ENCODE measurements around the gene BEST3. TPM values are rescaled to one million over a fixed set of nuclear protein-coding genes. Genes with fewer than 3 reads are reported as not detected.

BEST3 gene
- polyA plus RNA-seq, 1 donor from 2014 or later: 0.88 TPM

- H3K4me2 ChIP-seq (ENCODE audit: low read length): no peak overlapping the region
- H3K9me3 ChIP-seq (ENCODE audit: low read length): no peaks in the 10 kb centered on the region
- H3F3A ChIP-seq (ENCODE audit: insufficient read depth, low read length, poor library complexity, severe bottlenecking): no peaks in the 10 kb centered on the region
- no peaks in the 10 kb centered on the region for H3K36me3 ChIP-seq (ENCODE audit: insufficient read depth, low read length)
- no peak overlapping the region for H2AFZ ChIP-seq (ENCODE audit: low read depth, low read length)
- H3K79me2 ChIP-seq (replicated peaks; ENCODE audit: insufficient read depth, low read length): no peaks in the 10 kb centered on the region
- no peaks in the 10 kb centered on the region for H4K20me1 ChIP-seq (ENCODE audit: insufficient read depth)
- TF ChIP-seq POLR2AphosphoS5 (IDR thresholded peaks at IDR 0.05): no peak
- H3K9me2 ChIP-seq (ENCODE audit: insufficient read depth, low read length): no peaks in the 10 kb centered on the region
- H3K27me3 ChIP-seq (ENCODE audit: insufficient read depth, low read depth, low read length): no peaks in the 10 kb centered on the region
- no peak overlapping the region for H3K9ac ChIP-seq (ENCODE audit: low read length)
- no peak overlapping the region for H3K4me3 ChIP-seq (ENCODE audit: low read length)
- H3K27ac ChIP-seq (ENCODE audit: low read length): no peak overlapping the region
These were observed 54.6 kb downstream of the BEST3 start for GRCh38 chr12:69644511-69644910.

GRCh38 chr12:69642531-69642930 is 56.6 kb downstream of the BEST3 start:
- no peak overlapping the region for H2AFZ ChIP-seq (ENCODE audit: low read depth, low read length)
- H4K20me1 ChIP-seq (ENCODE audit: insufficient read depth): no peaks in the 10 kb centered on the region
- no peak overlapping the region for H3K4me2 ChIP-seq (ENCODE audit: low read length)
- no peak overlapping the region for H3K27ac ChIP-seq (ENCODE audit: low read length)
- no peak for TF ChIP-seq CTCF (IDR thresholded peaks at IDR 0.05; ENCODE audit: poor library complexity, severe bottlenecking)
- TF ChIP-seq REST (IDR thresholded peaks at IDR 0.05; ENCODE audit: borderline replicate concordance): no peak
- TF ChIP-seq TAF1 (IDR thresholded peaks at IDR 0.05; ENCODE audit: low read depth): no peak
- no peak for TF ChIP-seq EZH2 (IDR thresholded peaks at IDR 0.05; ENCODE audit: borderline replicate concordance, insufficient read depth, low read length, poor library complexity, severe bottlenecking)
- no peak overlapping the region for H3K4me3 ChIP-seq (ENCODE audit: low read length)
- H3K9me3 ChIP-seq (ENCODE audit: low read length): no peaks in the 10 kb centered on the region
- H3K79me2 ChIP-seq (replicated peaks; ENCODE audit: insufficient read depth, low read length): no peaks in the 10 kb centered on the region
- H3K36me3 ChIP-seq (ENCODE audit: insufficient read depth, low read length): no peaks in the 10 kb centered on the region
- no peaks in the 10 kb centered on the region for H3F3A ChIP-seq (ENCODE audit: insufficient read depth, low read length, poor library complexity, severe bottlenecking)
- no peaks in the 10 kb centered on the region for H3K9me2 ChIP-seq (ENCODE audit: insufficient read depth, low read length)
- H3K9ac ChIP-seq (ENCODE audit: low read length): no peak overlapping the region
- H3K27me3 ChIP-seq (ENCODE audit: insufficient read depth, low read depth, low read length): no peaks in the 10 kb centered on the region

GRCh38 chr12:69641546-69641945 is 57.6 kb downstream of the BEST3 start:
- H3K9me2 ChIP-seq (ENCODE audit: insufficient read depth, low read length): no peaks in the 10 kb centered on the region
- H3K9ac ChIP-seq (ENCODE audit: low read length): no peak overlapping the region
- TF ChIP-seq CTCF (IDR thresholded peaks at IDR 0.05; ENCODE audit: poor library complexity, severe bottlenecking) (no peak), POLR2AphosphoS5 (IDR thresholded peaks at IDR 0.05) (no peak), REST (IDR thresholded peaks at IDR 0.05; ENCODE audit: borderline replicate concordance) (no peak), MXI1 (conservative IDR thresholded peaks at IDR 0.05; ENCODE audit: poor library complexity, severe bottlenecking) (no peak), EP300 (conservative IDR thresholded peaks at IDR 0.05; ENCODE audit: poor library complexity, severe bottlenecking) (no peak), RAD21 (conservative IDR thresholded peaks at IDR 0.05) (no peak), TAF1 (IDR thresholded peaks at IDR 0.05; ENCODE audit: low read depth) (no peak), SMC3 (conservative IDR thresholded peaks at IDR 0.05; ENCODE audit: poor library complexity) (no peak), EZH2 (IDR thresholded peaks at IDR 0.05; ENCODE audit: borderline replicate concordance, insufficient read depth, low read length, poor library complexity, severe bottlenecking) (no peak)
- no peak overlapping the region for H3K27ac ChIP-seq (ENCODE audit: low read length)
- no peaks in the 10 kb centered on the region for H4K20me1 ChIP-seq (ENCODE audit: insufficient read depth)
- H3K4me3 ChIP-seq (ENCODE audit: low read length): no peak overlapping the region
- no peaks in the 10 kb centered on the region for H3K36me3 ChIP-seq (ENCODE audit: insufficient read depth, low read length)
- no peak overlapping the region for H2AFZ ChIP-seq (ENCODE audit: low read depth, low read length)
- no peaks in the 10 kb centered on the region for H3K27me3 ChIP-seq (ENCODE audit: insufficient read depth, low read depth, low read length)
- no peaks in the 10 kb centered on the region for H3K79me2 ChIP-seq (replicated peaks; ENCODE audit: insufficient read depth, low read length)
- H3K9me3 ChIP-seq (ENCODE audit: low read length): no peaks in the 10 kb centered on the region
- no peaks in the 10 kb centered on the region for H3F3A ChIP-seq (ENCODE audit: insufficient read depth, low read length, poor library complexity, severe bottlenecking)
- no peak overlapping the region for H3K4me2 ChIP-seq (ENCODE audit: low read length)

Data from neural cell (in vitro differentiated cells).